Mesodermal cell (in vitro differentiated cells): ENCODE data around the gene JAG2.

Experiments used
- H3K27ac ChIP-seq: 2 replicates; pipeline ENCODE4 v1.7.0; 2013; ENCODE audit warnings: mild to moderate bottlenecking, low read depth, low read length, moderate library complexity; ENCODE audit not compliant: severe bottlenecking
- H3K36me3 ChIP-seq: 2 replicates; pipeline ENCODE4 v1.7.1; 2013; ENCODE audit warnings: mild to moderate bottlenecking, low read length, moderate library complexity; ENCODE audit not compliant: control insufficient read depth, insufficient read depth
- H3K4me1 ChIP-seq: one replicate; pipeline ENCODE4 v1.7.1; 2013; ENCODE audit warnings: mild to moderate bottlenecking, low read length; ENCODE audit not compliant: insufficient read depth, control insufficient read depth, poor library complexity, severe bottlenecking
- H3K4me3 ChIP-seq: 2 replicates; pipeline ENCODE4 v1.7.0; 2013; ENCODE audit warnings: low read length, control low read depth, mild to moderate bottlenecking; ENCODE audit not compliant: insufficient read depth, poor library complexity, severe bottlenecking; ENCODE audit errors: extremely low read depth
- H3K9me3 ChIP-seq: 2 replicates; pipeline ENCODE4 v1.7.1; 2013; ENCODE audit warnings: mild to moderate bottlenecking, low read length, moderate library complexity; ENCODE audit not compliant: control insufficient read depth
- WGBS, 2 experiments: methylation state at CpG; one replicate each; pipeline ENCODE4 v1.1.5; 2013; ENCODE audit warnings: missing lambda C conversion rate in 2 of 2; ENCODE audit not compliant: insufficient coverage in 2 of 2; 5-methylcytosine and 5-hydroxymethylcytosine counted together

The JAG2 gene

DNA sequence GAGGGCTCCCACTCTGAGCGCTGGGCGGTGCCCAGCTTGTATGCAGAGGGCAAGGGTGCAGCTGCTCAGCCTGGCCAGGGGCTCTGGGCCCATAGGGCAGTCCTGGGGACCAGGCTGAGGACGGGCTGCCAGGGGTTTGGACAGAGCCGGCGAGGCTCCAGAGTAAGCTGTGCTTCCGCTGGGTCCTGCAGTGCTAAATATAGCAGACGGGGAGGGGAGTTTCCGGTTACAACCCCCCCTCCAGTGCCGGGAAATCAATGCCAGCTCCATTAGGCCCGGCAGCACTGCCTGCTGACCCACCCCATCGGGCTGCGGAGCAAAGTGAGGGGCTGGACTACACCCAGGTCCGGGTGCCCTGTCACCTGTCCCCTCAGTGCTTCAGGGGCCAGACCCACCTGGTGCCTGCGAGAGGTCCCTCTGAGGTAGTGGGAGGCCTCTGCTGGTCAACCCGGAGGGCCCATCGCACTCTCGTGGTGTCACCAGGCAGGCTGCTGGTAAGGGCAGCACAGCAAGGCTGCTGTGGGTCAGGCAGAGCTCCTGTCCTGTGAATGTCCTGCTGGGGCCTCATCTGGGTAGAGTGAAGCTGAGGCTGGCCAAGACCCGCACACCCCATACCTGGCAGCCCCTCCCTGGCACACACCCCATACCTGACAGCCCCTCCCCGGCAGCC lies 2.6 kb upstream of the JAG2 start:
- no peak overlapping the region for H3K27ac ChIP-seq
- WGBS, 2 experiments = 57 to 79% methylated on average over 14 to 17 of the region's 19 CpGs

DNA sequence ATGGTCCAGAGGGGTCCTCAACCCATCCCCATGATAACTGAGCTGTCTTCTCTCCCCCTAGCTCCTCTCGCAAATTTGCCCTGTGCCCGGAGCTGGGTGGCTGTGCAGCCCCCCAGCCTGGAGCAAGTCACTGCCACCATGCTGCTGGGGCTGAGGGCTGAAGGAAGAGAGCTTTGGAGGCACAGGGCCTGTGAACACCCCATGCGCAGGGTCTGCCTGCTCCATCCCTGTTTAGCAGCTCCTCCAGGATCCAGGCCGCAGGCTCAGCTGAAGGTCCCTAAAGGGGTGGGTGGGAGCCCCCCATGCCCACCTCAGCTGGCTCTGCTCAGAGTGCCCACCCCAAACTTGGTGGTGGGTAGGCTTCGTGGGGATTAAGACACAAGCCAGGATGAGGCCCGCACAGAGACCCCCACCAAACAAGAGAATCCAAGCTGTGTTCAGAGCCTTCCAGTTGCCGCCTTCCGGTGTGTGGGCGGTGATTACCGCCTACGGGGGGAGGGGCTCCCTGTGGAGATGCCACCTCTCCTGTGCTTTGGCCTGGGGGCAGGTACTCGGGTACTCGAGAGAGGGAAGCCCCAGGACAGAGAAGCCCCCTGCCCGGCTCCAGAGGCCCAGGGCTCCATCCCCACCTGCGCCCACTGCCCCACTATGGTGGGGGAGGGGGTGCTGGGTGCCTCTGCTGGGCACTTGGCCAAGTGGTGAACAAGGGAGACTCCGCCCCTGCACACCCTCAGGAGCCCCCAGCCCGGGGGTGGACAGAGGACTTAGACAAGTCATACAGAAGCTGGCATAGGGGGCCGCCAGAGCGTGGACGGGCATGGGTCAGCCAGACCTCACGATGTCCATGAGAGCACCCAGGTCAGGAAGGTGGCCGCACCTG lies 1.4 kb upstream of the JAG2 start:
- Histone ChIP-seq H3K36me3 (no peaks in the 10 kb centered on the region), H3K27ac (no peak overlapping the region), H3K9me3 (no peaks in the 10 kb centered on the region), H3K4me1 (peaks cover 7% of the 10 kb centered on the region), H3K4me3 (no peak overlapping the region)
- WGBS, 2 experiments = 76 to 79% methylated on average over 13 to 19 of the region's 22 CpGs

More for the DNA sequence above, 2.6 kb upstream of the JAG2 start:
- Histone ChIP-seq H3K4me1 (peaks cover 12% of the 10 kb centered on the region), H3K36me3 (no peaks in the 10 kb centered on the region), H3K4me3 (no peak overlapping the region), H3K9me3 (no peaks in the 10 kb centered on the region)

DNA sequence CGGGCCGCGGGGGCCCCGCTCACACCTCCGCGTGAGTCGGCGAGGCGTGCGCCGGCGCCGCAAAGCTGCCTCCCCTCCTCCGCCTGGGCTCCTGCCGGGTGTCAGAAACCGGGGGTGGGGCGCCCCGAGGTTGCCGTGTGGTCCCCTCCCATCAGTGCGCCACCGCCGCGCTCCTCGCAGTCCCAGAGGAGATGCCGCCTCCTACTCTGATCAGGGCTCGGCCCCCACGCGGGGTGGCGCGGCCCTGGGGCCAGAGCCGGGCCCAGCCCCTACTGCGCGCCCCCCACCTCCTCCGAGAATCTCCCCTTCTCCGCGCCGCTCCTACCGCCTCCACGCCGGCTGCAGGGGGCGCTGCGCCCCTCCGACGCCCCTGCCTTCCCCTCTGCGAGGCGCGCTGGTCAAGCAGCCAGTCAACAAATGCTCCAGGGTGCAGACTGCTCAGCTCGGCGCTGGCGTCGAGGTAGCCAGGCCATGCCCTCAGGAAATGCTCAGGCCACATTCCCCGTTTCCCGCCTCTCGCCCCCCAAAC lies 467 bp upstream of the JAG2 start:
- H3K4me1 ChIP-seq = peaks cover 7% of the 10 kb centered on the region
- 10 to 11% methylated on average over 28 to 52 of the region's 54 CpGs for WGBS, 2 experiments
- peak overlapping the region; percentile 11 for H3K4me3 ChIP-seq
- H3K9me3 ChIP-seq = no peaks in the 10 kb centered on the region
- no peak overlapping the region for H3K27ac ChIP-seq
- H3K36me3 ChIP-seq = no peaks in the 10 kb centered on the region

DNA sequence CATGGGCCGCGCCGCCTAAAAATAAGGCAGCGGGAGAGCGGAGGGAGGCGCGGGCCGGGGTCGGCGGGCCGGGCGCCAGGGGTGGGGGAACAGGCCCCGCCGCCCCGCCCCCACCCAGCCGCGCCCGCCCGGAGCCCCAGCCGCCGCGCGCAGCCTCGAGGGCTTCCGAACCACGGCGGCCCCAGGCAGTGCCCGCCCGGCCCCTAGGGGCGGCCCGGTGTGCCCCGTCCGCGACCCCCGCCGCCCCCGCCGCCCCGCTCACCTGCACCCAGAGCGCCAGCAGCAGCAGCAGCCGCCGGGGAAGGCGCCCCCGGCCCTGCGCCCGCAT lies 519 bp downstream of the JAG2 start:
- no peak overlapping the region for H3K27ac ChIP-seq

DNA sequence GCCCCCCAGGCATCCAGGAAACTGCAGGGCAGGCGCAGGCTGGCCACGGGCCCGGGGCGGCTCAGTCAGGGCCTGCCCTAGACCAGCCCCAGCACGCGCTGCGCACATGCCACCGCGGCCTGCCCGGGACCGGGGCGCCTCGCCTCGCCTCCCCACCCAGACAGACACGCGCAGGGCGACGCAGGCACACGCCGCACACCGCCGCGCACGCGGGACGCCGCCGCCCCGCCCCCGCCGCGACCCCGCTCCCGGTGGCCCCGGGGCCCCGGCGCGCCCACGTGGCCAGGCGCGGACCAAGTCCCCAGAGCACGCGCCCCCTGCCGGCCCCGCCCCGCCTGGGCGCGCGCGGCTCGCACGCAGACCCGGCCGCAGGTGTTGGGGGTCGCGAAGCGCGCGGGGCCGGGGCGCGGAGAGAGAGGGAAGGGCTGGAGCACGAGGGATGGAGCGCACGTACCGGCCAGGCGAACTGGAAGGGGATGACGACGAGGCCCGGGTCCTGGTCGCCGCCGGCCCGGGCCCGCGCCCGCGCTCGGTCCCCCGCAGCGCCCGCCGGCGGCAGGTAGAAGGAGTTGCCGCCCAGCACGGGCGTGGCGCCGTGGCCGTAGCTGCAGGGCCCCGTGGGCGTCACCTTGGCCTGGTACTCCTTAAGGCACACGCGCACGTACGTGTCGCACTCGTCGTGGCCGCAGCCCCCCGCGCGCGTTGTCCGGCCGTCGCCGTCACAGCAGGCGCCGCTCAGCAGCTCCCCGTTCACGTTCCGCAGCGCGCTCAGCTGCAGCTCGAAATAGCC lies 1.1 kb downstream of the JAG2 start:
- Histone ChIP-seq H3K4me1 (peaks cover 7% of the 10 kb centered on the region), H3K27ac (no peak overlapping the region), H3K36me3 (no peaks in the 10 kb centered on the region), H3K9me3 (no peaks in the 10 kb centered on the region), H3K4me3 (peak overlapping the region; percentile 34)
- 7 to 9% methylated on average over 80 to 99 of the region's 116 CpGs for WGBS, 2 experiments

More for the DNA sequence above, 519 bp downstream of the JAG2 start:
- 0% methylated on average over 6 of the region's 46 CpGs; no CpG with 5 or more reads in 1 of the 2 experiments for WGBS, 2 experiments
- Histone ChIP-seq H3K36me3 (no peaks in the 10 kb centered on the region), H3K9me3 (no peaks in the 10 kb centered on the region), H3K4me1 (peaks cover 7% of the 10 kb centered on the region), H3K4me3 (peak overlapping the region; percentile 34)

DNA sequence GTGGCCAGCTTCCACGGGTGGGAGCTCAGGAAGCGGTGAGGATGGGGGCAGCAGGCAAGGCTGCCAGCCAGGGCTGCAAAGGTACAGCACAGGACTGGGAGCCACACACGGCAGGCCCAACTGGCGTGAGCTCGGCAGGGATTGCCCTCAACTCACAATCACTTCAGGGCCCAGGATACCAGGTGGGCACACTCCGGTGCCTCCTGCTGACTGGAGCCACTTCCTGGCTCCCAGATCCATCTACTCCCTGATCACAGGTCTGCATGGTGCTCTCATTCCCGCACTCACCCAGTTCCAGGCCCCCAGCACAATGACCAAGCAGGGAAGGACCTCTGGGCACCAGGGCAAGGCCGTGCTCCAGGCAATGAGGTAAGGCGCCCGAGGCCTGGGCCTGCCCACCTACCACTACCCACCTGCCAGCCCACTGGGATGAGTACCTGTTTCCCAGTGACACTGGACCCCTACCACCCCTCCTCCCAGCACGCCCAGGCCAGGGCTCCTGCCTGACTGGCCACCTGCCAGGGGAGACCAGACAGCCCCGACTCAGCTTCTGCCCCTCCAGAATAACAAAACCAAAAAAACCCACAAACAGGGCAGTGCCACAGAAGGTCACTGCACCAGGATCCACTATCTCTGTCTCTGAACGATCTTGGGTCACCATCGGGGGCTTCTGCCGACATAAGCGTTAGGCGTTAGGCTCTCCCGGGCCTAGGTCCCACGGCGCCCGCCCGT lies 1.8 kb downstream of the JAG2 start:
- Histone ChIP-seq H3K36me3 (no peaks in the 10 kb centered on the region), H3K27ac (no peak overlapping the region), H3K4me3 (no peak overlapping the region), H3K4me1 (peaks cover 7% of the 10 kb centered on the region), H3K9me3 (no peaks in the 10 kb centered on the region)
- 84% methylated on average over 18 to 20 of the region's 22 CpGs for WGBS, 2 experiments

DNA sequence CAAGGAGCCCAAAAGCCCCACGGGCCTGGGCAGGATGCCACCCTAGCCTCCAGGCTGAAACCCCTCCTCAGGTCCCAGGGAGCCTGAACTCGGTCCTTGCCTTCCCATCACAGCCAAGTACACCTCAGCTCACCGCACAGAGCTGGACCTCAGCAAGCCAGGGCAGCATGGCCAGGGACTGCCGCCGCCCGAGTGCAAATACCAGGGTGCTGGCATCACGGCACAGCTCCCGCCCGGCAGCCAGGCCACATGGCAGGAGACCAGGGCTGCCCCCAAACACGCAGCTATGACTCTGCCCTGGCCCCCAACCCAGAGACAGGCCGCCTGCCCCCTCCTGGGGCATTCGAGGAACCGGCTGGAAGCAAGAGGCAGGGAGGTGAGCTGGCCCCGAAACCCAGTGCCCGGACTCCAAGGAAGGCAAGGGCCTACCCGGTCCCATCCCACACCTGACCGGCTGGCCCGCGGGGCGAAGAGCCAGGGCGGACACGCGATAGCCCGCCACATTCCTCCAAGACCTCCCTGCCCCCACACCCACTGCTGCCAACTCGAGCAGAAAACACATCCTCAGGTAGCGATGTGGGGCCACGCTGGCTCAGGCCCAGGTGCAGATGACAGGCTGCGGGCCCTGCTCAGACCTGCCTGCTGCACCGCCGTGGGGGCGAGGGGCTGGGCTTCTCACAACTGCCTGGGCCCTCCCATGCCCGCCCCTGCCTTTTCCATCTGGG lies 2.7 kb downstream of the JAG2 start:
- Histone ChIP-seq H3K4me3 (no peak overlapping the region), H3K4me1 (peaks cover 7% of the 10 kb centered on the region), H3K9me3 (no peaks in the 10 kb centered on the region), H3K27ac (no peak overlapping the region), H3K36me3 (no peaks in the 10 kb centered on the region)
- 95% methylated on average over 21 to 30 of the region's 32 CpGs for WGBS, 2 experiments

DNA sequence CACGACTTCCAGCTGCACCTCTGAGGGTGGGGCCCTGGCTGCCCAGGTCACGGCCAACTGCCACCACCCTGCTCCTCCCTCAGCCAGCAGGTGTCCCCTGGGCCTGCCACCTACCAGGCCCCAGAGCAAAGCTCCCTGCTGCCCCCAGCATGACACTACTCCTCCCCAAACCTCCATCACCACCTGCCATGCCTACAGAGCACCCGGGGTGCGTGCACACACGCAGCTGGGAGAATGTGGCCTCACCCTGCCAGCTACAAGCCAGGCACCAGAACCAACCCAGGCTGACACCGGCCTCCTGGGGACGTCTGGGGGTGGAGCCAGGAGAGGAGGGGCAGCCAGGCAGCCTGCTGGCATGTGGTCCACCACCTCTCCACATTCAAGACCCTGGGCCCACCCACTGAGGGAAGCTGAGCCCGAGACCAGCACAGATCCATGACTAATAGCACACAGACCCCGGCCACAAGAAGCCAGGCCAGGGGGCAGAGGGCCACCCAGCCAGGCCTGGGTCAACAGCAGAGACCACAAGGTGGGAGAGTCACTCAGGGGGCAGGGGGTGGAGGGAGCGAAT lies 3.4 kb downstream of the JAG2 start:
- WGBS, 2 experiments = 58 to 72% methylated on average over 2 to 5 of the region's 10 CpGs
- Histone ChIP-seq H3K4me1 (no peaks in the 10 kb centered on the region), H3K27ac (no peak overlapping the region), H3K9me3 (no peaks in the 10 kb centered on the region), H3K36me3 (no peaks in the 10 kb centered on the region), H3K4me3 (no peak overlapping the region)

DNA sequence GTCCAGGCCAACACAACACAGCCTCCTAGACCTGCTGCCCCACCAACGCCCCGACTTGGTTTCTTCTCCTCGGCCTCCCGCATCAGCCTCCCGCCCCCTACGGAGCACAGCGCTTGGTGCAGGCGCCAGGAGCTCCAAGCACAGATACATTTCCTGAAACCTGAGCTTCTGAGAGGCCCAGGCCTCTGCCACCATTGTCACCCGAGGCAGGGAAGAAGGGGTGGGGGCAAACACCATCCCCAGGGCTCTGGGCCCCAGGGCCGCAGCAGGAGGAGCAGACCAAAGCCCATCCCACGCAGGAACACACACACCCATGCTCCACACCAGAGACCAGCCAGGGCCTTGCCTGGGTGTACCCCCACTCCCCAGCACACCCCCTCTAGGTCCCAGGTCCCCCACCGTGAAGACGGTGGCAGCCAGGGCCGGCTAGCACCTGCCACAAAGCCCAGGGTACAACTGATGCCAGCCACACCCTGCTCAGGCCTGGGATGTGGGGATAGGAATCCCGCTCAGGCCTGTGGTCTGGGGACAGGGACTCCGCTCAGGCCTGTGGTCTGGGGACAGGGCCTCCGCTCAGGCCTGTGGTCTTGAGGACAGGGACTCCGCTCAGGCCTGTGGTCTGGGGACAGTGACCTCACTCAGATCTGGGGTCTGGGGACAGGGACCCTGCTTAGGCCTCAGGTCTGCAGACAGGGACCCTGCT lies 5.4 kb downstream of the JAG2 start:
- H3K4me3 ChIP-seq = no peak overlapping the region
- no peaks in the 10 kb centered on the region for H3K4me1 ChIP-seq
- H3K9me3 ChIP-seq = no peaks in the 10 kb centered on the region
- 85 to 88% methylated on average over 14 to 16 of the region's 18 CpGs for WGBS, 2 experiments
- H3K36me3 ChIP-seq = no peaks in the 10 kb centered on the region
- H3K27ac ChIP-seq = no peak overlapping the region
